Ovary (tissue), 3 donors: ENCODE measurements around the gene MON1A.

Experiments
- EP300 ChIP-seq: sonication (generic); formaldehyde crosslinking; IDR thresholded peaks from one replicate; pipeline ENCODE4 v1.6.1; 2017; ENCODE audit warnings: antibody characterized with exemption
- POLR2A ChIP-seq: fragments of 450-650 bp; IDR thresholded peaks from one replicate; pipeline ENCODE4 v1.6.1; 2017; ENCODE audit warnings: antibody characterized with exemption, mild to moderate bottlenecking, moderate library complexity
- TF ChIP-seq, protein P1 (sequence below), 3 donors: fragments of 450-650 bp in 2 of 3; fragments of 200-600 bp in 1 of 3; IDR thresholded peaks; one replicate each; pipeline versions ENCODE4 v1.5.1 to v1.8.0; 2016 to 2022; ENCODE audit warnings: antibody characterized with exemption in 3 of 3, mild to moderate bottlenecking in 1 of 3
- donor health status: DM: no; HTN: no; CAD: no.

DNA sequence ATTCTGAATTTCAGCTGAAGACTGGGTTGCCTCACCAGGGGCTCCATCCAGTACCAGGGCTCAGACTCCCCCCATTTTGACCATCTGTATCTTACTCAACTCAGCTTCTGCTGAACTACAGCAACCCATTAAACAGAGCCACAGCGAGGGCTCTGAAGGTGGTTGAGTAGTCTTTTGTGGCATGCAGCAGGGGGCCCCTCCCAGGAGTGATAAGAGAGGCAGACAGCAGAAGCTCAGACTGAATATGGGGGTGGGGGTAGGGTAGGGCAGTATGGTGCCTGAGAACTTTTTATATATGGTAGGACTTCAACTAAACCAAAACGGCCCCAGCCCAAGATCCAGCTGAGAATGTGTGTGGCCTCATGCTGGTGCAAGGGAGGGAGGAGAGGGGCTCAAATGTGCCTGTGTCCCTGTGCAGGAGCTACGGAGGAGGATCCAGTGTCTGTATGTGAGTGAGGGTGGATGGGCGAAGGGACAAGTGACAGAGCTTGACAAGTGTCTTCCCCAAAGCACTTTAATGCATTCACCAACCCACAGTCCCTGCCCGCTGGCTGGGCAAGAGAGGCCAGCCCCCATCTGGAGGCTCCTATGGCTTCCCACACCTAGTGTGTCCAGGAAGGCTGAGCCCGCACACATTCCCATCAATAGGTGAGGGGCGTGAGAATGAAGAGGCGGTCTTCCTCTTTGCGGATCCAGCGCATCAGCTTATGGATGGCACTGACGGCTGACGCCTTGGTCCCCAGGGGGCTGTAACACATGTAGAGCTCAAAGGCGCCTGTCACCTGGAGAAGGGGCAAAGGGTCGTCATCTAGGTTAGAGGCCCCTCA lies 21.0 kb downstream of the MON1A start:
- TF ChIP-seq, protein P1, sequence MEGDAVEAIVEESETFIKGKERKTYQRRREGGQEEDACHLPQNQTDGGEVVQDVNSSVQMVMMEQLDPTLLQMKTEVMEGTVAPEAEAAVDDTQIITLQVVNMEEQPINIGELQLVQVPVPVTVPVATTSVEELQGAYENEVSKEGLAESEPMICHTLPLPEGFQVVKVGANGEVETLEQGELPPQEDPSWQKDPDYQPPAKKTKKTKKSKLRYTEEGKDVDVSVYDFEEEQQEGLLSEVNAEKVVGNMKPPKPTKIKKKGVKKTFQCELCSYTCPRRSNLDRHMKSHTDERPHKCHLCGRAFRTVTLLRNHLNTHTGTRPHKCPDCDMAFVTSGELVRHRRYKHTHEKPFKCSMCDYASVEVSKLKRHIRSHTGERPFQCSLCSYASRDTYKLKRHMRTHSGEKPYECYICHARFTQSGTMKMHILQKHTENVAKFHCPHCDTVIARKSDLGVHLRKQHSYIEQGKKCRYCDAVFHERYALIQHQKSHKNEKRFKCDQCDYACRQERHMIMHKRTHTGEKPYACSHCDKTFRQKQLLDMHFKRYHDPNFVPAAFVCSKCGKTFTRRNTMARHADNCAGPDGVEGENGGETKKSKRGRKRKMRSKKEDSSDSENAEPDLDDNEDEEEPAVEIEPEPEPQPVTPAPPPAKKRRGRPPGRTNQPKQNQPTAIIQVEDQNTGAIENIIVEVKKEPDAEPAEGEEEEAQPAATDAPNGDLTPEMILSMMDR (IDR thresholded peaks at IDR 0.05), result no peak
- TF ChIP-seq POLR2A (no peak), EP300 (no peak)
